ENCODE measurements around the gene SWI5.

SWI5 gene

DNA sequence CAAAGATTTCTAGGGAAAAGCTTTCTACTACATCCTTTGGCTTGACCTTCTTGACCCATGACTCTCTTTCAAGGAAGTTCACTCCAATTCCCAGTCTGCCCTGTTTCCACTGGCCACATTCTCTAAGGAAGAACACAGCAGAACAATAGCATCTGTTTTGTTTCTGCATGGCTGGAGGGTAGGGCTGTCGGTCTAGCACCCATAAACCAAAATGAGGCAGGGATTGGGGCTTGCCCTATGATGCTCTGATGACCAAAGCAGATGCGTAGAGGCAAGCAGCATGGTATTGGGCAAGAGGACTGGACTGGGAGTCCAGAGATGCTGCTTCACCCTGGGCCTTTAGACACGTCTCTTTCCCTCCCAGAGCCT, 24.4 kb upstream of the SWI5 start:
- DNase-seq (ENCODE audit: low read depth), result peak; percentile 68

GRCh38 chr9:128252317-128253139, 23.5 kb upstream of the SWI5 start:
- no peak for DNase-seq (ENCODE audit: low read depth)

- no peak for DNase-seq (ENCODE audit: low read depth)
These were observed 22.7 kb upstream of the SWI5 start for GRCh38 chr9:128253140-128253990.

DNA sequence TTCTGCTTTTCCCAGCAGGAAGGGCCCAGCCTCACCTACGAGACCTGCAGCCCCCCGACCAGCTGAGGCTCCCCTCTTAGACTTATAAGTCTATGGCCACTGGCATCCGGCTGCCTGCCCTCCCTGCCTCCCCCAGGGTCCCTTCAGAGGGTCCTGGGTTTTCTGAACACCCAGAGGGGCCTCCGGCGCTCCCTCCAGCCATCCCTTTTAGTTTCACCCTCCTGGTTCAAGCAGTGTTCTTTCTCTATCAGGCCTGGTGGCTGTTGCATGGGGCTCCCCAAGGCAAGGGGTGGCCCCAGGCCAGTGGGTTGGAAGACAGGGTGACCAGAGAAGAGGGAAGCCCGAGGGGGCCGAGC, 22.1 kb upstream of the SWI5 start:
- no peak for DNase-seq (ENCODE audit: low read depth)

DNA sequence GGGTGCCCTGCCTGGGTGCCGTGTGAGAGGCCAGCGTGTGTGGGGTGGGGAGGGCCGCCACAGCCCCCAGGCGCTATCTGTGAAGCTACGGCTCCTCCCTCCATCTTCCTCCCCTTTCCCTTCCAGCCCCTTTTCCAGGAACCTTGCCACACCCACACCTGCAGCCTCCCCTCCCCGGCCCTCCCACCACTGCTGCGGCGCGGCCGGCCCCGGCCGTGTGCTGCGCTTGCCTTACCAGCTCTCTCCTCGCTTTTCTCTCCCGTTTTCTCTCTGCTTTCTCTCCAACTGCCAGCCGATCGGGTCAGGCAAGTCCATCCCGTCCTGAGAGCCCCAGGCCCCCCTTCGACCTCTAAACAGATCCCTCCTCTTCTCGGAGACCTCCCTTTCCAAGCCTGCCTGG, 21.7 kb upstream of the SWI5 start:
- DNase-seq (ENCODE audit: low read depth), result no peak

GRCh38 chr9:128254855-128255759, 21.0 kb upstream of the SWI5 start:
- DNase-seq (ENCODE audit: low read depth), result peak; percentile 78

DNA sequence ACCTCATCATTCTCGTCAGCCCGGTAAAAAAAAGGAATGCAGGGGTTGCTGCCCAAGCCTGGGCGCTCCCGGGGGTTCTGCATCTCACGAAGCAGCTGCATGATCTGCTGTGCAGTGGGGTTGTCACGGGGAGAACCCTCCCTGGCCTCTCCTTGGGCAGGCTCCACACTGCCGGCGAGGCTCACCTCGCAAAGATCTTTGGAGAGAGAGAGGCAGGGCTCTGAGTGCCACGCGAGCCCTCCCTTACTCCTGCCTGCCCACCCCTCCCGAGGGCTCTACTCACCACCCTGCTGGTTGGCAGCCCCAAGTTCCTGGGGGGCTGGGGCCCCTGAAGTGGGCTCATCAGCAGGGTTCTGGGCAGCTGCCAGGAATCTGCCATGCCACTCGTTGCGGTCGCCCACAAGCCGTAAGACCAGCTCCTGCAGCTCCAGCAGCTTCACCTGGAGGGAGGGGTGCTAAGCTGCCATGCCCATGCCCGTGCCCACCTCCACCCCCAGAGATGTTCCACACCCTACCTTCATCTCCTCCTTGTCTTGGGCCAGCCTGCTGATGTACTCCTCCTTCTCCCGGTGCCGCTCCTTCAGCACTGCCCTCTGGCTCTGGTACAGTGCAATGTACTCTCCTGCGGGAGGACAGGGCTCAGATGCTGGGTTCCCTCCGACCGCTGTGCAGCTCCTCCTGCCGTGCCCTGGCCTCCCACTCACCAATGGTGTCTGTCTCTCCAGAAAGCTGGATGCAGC, 18.8 kb upstream of the SWI5 start:
- no peak for DNase-seq (ENCODE audit: low read depth)

- no peak for DNase-seq (ENCODE audit: low read depth)
These were observed 18.2 kb upstream of the SWI5 start for GRCh38 chr9:128257907-128258306.

DNA sequence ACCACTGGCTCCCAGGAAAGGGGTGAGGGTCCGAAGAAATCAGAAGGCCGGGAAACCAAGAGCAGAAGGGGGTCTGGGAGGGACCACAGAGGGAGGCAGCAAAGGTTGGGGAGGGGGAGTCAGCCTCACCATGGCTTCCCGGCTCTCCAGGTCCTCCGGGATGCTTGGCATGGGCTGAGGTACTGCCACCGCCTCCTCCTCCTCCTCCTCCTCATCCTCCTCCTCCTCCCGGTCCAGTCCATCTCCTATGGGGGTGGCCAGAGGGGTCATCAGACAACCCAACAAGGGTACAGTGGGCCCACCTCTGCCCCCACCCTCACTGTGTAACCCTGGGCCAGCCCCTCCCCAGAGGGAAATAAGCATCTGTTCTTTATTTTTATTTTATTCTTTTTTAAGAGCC, 17.8 kb upstream of the SWI5 start:
- no peak for DNase-seq (ENCODE audit: low read depth)

- no peak for DNase-seq (ENCODE audit: low read depth)
These were observed 16.9 kb upstream of the SWI5 start for GRCh38 chr9:128259156-128259555.

GRCh38 chr9:128260340-128260739, 15.7 kb upstream of the SWI5 start:
- DNase-seq (ENCODE audit: low read depth), result no peak

GRCh38 chr9:128262687-128263086, 13.4 kb upstream of the SWI5 start:
- no peak for DNase-seq (ENCODE audit: low read depth)

DNA sequence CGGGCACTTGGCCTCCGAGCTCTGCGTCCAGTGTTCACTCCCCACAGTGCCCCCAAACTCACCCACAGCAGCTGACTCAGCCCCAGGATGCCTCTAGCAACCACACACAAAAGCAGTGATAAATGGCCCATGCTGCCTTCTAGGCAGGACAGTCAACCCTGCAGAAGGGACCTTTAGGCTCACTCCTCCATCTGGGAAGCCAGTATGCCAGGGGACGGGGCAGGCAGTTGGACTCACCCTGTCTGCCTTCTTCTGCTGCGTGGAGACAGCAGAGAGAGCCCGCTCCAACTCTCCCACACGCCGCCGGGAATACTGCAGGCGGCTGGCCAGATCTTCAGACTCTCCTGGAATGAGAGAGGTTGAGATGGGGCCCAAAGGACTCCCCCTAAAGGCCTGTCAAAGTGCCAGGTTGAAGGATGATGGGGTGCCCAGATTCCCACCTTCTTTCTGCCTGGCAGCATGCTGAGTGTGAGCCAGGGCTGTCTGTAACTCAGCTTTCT, 10.7 kb upstream of the SWI5 start:
- DNase-seq (ENCODE audit: low read depth), result no peak

DNA sequence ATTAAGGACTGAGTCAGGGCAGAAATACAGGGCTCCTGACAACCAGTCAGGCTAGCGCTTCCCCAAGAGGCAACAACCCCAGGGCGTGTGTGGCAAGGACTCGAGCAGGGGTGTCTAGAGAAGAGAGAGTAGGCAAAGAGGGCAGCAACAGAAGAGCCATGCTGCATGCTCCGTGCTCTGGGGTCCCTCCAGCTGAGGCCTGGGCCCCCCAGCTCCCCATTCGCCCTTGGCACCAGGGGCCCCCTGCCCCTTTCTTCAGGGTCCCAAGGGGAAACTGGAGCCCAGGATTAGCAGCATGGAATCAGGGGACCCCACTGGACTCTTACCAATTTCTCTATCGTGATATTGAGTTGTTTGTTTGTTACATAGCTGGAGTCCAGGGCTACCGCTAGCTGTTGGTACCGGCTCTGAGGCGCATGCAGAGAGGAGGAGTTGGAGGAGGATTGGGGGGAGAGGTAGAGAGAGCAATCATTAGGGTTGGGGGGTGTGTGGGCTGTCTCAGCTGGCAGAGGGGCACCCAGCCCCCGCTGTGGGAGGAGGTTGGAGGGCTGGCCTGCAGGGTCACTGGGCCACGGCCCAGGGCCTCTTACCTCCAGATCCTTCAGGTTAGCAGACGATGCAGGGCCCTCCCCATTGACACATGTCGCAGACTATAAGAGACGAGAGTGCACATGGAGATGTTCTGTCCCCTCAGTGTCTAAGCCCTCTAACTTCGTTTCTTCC, 9.0 kb upstream of the SWI5 start:
- DNase-seq (ENCODE audit: low read depth), result no peak

GRCh38 chr9:128271112-128271511, 5.0 kb upstream of the SWI5 start:
- no peak for DNase-seq (ENCODE audit: low read depth)

- DNase-seq (ENCODE audit: low read depth), result no peak
These were observed 4.6 kb upstream of the SWI5 start for GRCh38 chr9:128271512-128271911.

DNA sequence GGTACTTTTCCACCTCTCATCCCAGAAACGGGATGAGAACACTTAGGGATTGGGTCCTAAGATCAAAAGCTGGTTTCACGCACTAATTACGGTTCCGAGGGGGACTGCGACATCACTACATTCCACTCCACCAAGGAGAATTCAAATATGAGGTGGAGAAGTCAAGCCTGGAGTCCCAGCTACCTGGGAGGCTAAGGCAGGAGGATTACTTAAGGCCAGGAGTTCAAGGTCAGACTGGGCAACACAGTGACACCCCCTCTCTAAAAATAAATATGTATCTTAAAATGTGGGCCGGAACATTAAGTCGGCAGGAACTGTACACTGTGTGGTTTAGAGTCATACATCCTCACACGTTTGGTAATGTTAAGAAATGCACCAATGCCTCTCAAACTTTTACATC, 1.8 kb upstream of the SWI5 start:
- DNase-seq (ENCODE audit: low read depth), result no peak

GRCh38 chr9:128275198-128276007, 673 bp upstream of the SWI5 start, which contains the start of gene GOLGA2:
TSS of gene GOLGA2 (minus strand) at chr9:128276007. CDS start at chr9:128275976, 31 bp downstream.
- peak; percentile 71 for DNase-seq (ENCODE audit: low read depth)

GRCh38 chr9:128276574-128277270, 646 bp downstream of the SWI5 start:
- DNase-seq (ENCODE audit: low read depth), result peak; percentile 62
